ENCODE measurements around the gene SMS. TPM values are rescaled to one million over a fixed set of nuclear protein-coding genes. Genes with fewer than 3 reads are reported as not detected.

The SMS gene
- total RNA-seq (2016; rRNA removed; fragmentation: Illumina TruSeq; extraction: Trizol) (91.9 and 115 TPM in 2 replicates), polyA plus RNA-seq (2011; rRNA removed) (29.6 and 40.5 TPM in 2 replicates), polyA minus RNA-seq (2011; rRNA and poly(A)+ RNA removed; ENCODE audit: low replicate concordance) (17.4 and 47.2 TPM in 2 replicates), Bru-seq, nascent RNA (percentile 79 among the genes with signal in this experiment), BruChase-seq, experiment 1, labeled RNA remaining after a 6-hour chase (percentile 74 among the genes with signal in this experiment), BruChase-seq, experiment 2, labeled RNA remaining after a 2-hour chase (percentile 75 among the genes with signal in this experiment)
- 46.6 and 52.3 TPM in 2 replicates for total RNA-seq (2016; cell fraction: cytosol; rRNA removed; fragmentation: Illumina TruSeq; extraction: Trizol; ENCODE audit: low read depth)
- 95.1 and 105 TPM in 2 replicates for total RNA-seq (2016; cell fraction: insoluble cytoplasmic fraction; rRNA removed; fragmentation: Illumina TruSeq; extraction: Trizol)
- 91.1 and 102 TPM in 2 replicates for total RNA-seq (2016; cell fraction: membrane; rRNA removed; fragmentation: Illumina TruSeq; extraction: Trizol)
- total RNA-seq (2016; cell fraction: nucleus; rRNA removed; fragmentation: Illumina TruSeq; extraction: Trizol), result 32.1 and 33.7 TPM in 2 replicates
- 27.2 and 29.2 TPM in 2 replicates for polyA plus RNA-seq (2011; cell fraction: cytosol; rRNA removed)
- polyA plus RNA-seq (2011; cell fraction: nucleus; rRNA removed), result 11.3 and 11.5 TPM in 2 replicates
- polyA plus RNA-seq (2012), result 60.8 and 71.1 TPM in 2 replicates
- polyA plus RNA-seq (2016; cell fraction: cytosol; fragmentation: Illumina TruSeq; extraction: Trizol; ENCODE audit: low read depth), result 48.6 and 66.4 TPM in 2 replicates
- polyA plus RNA-seq (2016; cell fraction: insoluble cytoplasmic fraction; fragmentation: Illumina TruSeq; extraction: Trizol; ENCODE audit: low read depth), result 126 and 134 TPM in 2 replicates
- polyA plus RNA-seq (2016; cell fraction: membrane; fragmentation: Illumina TruSeq; extraction: Trizol; ENCODE audit: low read depth), result 84.4 and 95.5 TPM in 2 replicates
- 54.1 and 59.0 TPM in 2 replicates for polyA plus RNA-seq (2016; cell fraction: nucleus; fragmentation: Illumina TruSeq; extraction: Trizol; ENCODE audit: insufficient read depth, low read depth)
- polyA minus RNA-seq (2011; cell fraction: cytosol; rRNA and poly(A)+ RNA removed), result 34.7 and 40.9 TPM in 2 replicates
- 11.2 and 16.8 TPM in 2 replicates for polyA minus RNA-seq (2011; cell fraction: nucleus; rRNA and poly(A)+ RNA removed)
- long read RNA-seq, experiment 1, transcript SMS-202 (11 exons, 1,837 nt), result major isoform, 125 of 155 reads
- long read RNA-seq, experiment 1, partial matches to known transcripts, result 21 of 155 reads
- long read RNA-seq, experiment 1, other reads (novel, unspliced or antisense), result 8 of 155 reads
- long read RNA-seq, experiment 2, transcript SMS-202 (11 exons, 1,837 nt), result major isoform, 49 of 98 reads
- long read RNA-seq, experiment 2, partial matches to known transcripts, result 24 of 98 reads
- long read RNA-seq, experiment 2, other reads (novel, unspliced or antisense), result 25 of 98 reads

DNA sequence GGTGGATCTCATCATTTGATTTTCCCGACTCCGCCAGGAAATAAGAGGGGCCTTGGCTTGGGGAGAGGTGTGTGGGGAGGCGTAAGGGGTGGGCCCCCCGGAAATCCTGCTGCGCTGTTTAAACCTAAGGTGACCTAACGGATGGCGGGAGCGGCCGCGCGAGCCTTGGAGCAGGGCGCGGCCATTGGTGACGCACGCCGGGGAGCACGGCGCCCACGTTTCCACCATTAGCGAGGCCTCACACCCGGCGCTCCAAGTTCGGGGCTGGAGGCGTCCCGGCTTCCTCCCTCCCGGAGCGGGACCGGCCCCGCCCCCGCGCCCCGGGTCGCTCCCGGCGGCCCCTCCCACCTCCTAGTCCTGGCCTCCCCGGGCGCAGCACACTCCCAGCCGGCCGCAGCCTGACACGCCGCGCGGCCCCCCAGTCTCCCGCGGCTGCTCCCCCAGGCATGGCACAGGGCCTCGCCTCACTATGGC, at the start of gene SMS:
Gene SMS (plus strand): TSS at position 354 of the 474 bp plus-strand sequence. CDS start 116 bp downstream, at position 470.
- ChIA-PET CTCF (ENCODE audit: low intra/inter-chr PET ratio, low total read pairs) (no interaction called here), POLR2A (no interaction called here)
- no peak for FAIRE-seq
- TF ChIP-seq ZNF580 (CRISPR knock-in tag; IDR thresholded peaks at IDR 0.05; ENCODE audit: borderline replicate concordance, low read depth) (0 out of 2 replicates have a peak, but pooled peaks have one; percentile 35), TFDP1 (CRISPR knock-in tag; IDR thresholded peaks at IDR 0.05; ENCODE audit: borderline replicate concordance) (peak; percentile 30; the same call in 1 of the 2 replicates), ZNF136 (CRISPR knock-in tag; IDR thresholded peaks at IDR 0.05; ENCODE audit: low read depth) (no peak), YY1 (IDR thresholded peaks at IDR 0.05; ENCODE audit: insufficient read depth, insufficient replicate concordance, low read depth, low read length) (peak; percentile 82), UBTF (CRISPR knock-in tag; IDR thresholded peaks at IDR 0.05) (peak; percentile 50; the same call in 1 of the 2 replicates), ZNF329 (CRISPR knock-in tag; IDR thresholded peaks at IDR 0.05; ENCODE audit: low read depth) (0 out of 2 replicates have a peak, but pooled peaks have one; percentile 31), POLR2A (IDR thresholded peaks at IDR 0.05; ENCODE audit: insufficient read depth in 1 of 2, low read depth in 2 of 2, low read length in 2 of 2) (peak; percentile 34 to 70; a peak in 3 of 4 replicates), SAP130 (CRISPR knock-in tag; IDR thresholded peaks at IDR 0.05; ENCODE audit: low read depth) (peak; percentile 44; the same call in 1 of the 2 replicates), ETV5 (CRISPR knock-in tag; IDR thresholded peaks at IDR 0.05; ENCODE audit: borderline replicate concordance) (peak; percentile 54; the same call in 1 of the 2 replicates), ZFY (CRISPR knock-in tag; IDR thresholded peaks at IDR 0.05) (peak; percentile 80)
- TF ChIP-seq, protein P1, sequence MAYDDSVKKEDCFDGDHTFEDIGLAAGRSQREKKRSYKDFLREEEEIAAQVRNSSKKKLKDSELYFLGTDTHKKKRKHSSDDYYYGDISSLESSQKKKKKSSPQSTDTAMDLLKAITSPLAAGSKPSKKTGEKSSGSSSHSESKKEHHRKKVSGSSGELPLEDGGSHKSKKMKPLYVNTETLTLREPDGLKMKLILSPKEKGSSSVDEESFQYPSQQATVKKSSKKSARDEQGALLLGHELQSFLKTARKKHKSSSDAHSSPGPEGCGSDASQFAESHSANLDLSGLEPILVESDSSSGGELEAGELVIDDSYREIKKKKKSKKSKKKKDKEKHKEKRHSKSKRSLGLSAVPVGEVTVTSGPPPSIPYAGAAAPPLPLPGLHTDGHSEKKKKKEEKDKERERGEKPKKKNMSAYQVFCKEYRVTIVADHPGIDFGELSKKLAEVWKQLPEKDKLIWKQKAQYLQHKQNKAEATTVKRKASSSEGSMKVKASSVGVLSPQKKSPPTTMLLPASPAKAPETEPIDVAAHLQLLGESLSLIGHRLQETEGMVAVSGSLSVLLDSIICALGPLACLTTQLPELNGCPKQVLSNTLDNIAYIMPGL (CRISPR knock-in tag; IDR thresholded peaks at IDR 0.05; ENCODE audit: borderline replicate concordance in 1 of 2, low read depth in 1 of 2), result peak in 1 of 2 experiments; percentile 35; a peak in 1 of 4 replicates

More for the DNA sequence above, at the start of gene SMS:
- Histone ChIP-seq H4K20me1 (ENCODE audit: insufficient read depth, low read length) (0 out of 2 replicates have a peak, but pooled peaks cover 5% of the 10 kb centered on the region), H3K36me3 (replicated peaks in 1 of 2; ENCODE audit: control insufficient read depth in 1 of 2, insufficient read depth in 2 of 2, low read length in 2 of 2) (no peaks in the 10 kb centered on the region), H3K79me2 (ENCODE audit: insufficient read depth, low read length) (peaks cover 35% of the 10 kb centered on the region), H3K9me3 (ENCODE audit: low read length) (no peaks in the 10 kb centered on the region), H3K4me2 (ENCODE audit: low read depth, low read length) (peak within 1 kb of the TSS; percentile 62), H3K27ac (ENCODE audit: extremely low read length, insufficient read depth, low read length) (peak within 1 kb of the TSS; percentile 40), H3K9ac (ENCODE audit: insufficient read depth, low read depth, low read length) (peak within 1 kb of the TSS; percentile 59), H2AFZ (ENCODE audit: low read length) (no peak within 1 kb of the TSS), H3K4me3 (replicated peaks in 1 of 3; ENCODE audit: insufficient read depth in 1 of 3, low read depth in 2 of 3, low read length in 3 of 3) (peak within 1 kb of the TSS; percentile 60 to 64 (median 62); a peak in 5 of 6 replicates), H3K27me3 (ENCODE audit: control insufficient read depth in 1 of 2, insufficient read depth in 2 of 2, low read length in 2 of 2) (no peaks in the 10 kb centered on the region), H3K4me1 (ENCODE audit: insufficient read depth, low read length) (peaks cover 33% of the 10 kb centered on the region)
- in situ Hi-C loops (cut with HindIII; ENCODE audit: extremely low pct_ligation_motif_present, low pct_unique_long_range_greater_than_20kb) (no loop called here), intact Hi-C loops (cut with micrococcal nuclease; ENCODE audit: unreplicated experiment) (loop anchor here (10.0 kb wide), 2 partner anchors 106 to 216 kb away; partner anchors contain the start of gene MBTPS2)
- no TSS peak for BruUV-seq (replicated peaks)
- DNase-seq (ENCODE audit: low spot score) (peak; percentile 32), ATAC-seq (peak; percentile 83)
- WGBS (ENCODE audit: low lambda C conversion rate), result no CpG with 5 or more reads among the region's 46 CpGs

Data from HepG2 (cell line).